IPS-NIHi11 (cell line): ENCODE results near the gene FBXL16.
A peak's percentile ranks its signal among the peaks of the same experiment; 100 is the strongest.

Experiments used
- DNase-seq: peaks from one replicate; pipeline ENCODE4 v3.0.0; 2012; ENCODE audit warnings: mixed read lengths, low spot score

The FBXL16 gene

GRCh38 chr16:660459-661183, 45.0 kb downstream of the FBXL16 start:
- DNase-seq, result peak; percentile 97

- no peak for DNase-seq
These were observed 45.5 kb downstream of the FBXL16 start for GRCh38 chr16:660132-660458.

- no peak for DNase-seq
These were observed 46.0 kb downstream of the FBXL16 start for GRCh38 chr16:659618-660017.

GRCh38 chr16:658679-659571, 46.7 kb downstream of the FBXL16 start:
- no peak for DNase-seq

GRCh38 chr16:657487-657886, 48.1 kb downstream of the FBXL16 start:
- DNase-seq, result no peak

- no peak for DNase-seq
These were observed 51.6 kb downstream of the FBXL16 start for GRCh38 chr16:654034-654433.

- DNase-seq, result no peak
These were observed 52.9 kb downstream of the FBXL16 start for GRCh38 chr16:652454-653305.

GRCh38 chr16:651844-652243, 53.8 kb downstream of the FBXL16 start:
- no peak for DNase-seq

- DNase-seq, result peak; percentile 41
These were observed 56.0 kb downstream of the FBXL16 start for GRCh38 chr16:649631-650030.

GRCh38 chr16:648781-649589, 56.6 kb downstream of the FBXL16 start, which contains the start of gene WDR90:
WDR90 (plus strand) TSS chr16:649365; CDS start chr16:649417, 52 bp downstream.
- DNase-seq, result peak; percentile 100

GRCh38 chr16:648071-648780, 57.4 kb downstream of the FBXL16 start:
- DNase-seq, result peak; percentile 75

- no peak for DNase-seq
These were observed 58.3 kb downstream of the FBXL16 start for GRCh38 chr16:647173-647902.

- DNase-seq, result no peak
These were observed 58.9 kb downstream of the FBXL16 start for GRCh38 chr16:646679-647172.

- no peak for DNase-seq
These were observed 59.5 kb downstream of the FBXL16 start for GRCh38 chr16:645852-646678.

GRCh38 chr16:644556-644955, 61.0 kb downstream of the FBXL16 start:
- no peak for DNase-seq

- DNase-seq, result no peak
These were observed 62.6 kb downstream of the FBXL16 start for GRCh38 chr16:643050-643368.
